ENCODE results near the gene PACSIN2. TPM values are rescaled to one million over a fixed set of nuclear protein-coding genes. Genes with fewer than 3 reads are reported as not detected.
"Not testable (repeated sequence)": the region's sequence is repeated elsewhere in the genome, so short reads cannot be mapped to it uniquely, and the experiment has no call there.

Gene PACSIN2
- total RNA-seq, 1 experiment from 2014 or later: 103 TPM

GRCh38 chr22:42926768-42927167 is 88.2 kb downstream of the PACSIN2 start:
- CTCF ChIA-PET: interaction anchor here (0.7 kb wide), 1 partner anchor 58 kb away, joined by 4 read pairs; no protein-coding TSS in a partner anchor
- no peaks in the 10 kb centered on the region for H3K9me2 ChIP-seq (ENCODE audit: insufficient read depth)
- BruUV-seq (replicated peaks): no TSS peak
- H3K79me2 ChIP-seq (ENCODE audit: low read depth): peaks cover 92% of the 10 kb centered on the region
- TF ChIP-seq CTCF (conservative IDR thresholded peaks at IDR 0.05) (no peak), EZH2 (IDR thresholded peaks at IDR 0.05; ENCODE audit: low read depth) (no peak)
- H2AFZ ChIP-seq: no peak overlapping the region
- no peaks in the 10 kb centered on the region for H3K36me3 ChIP-seq (ENCODE audit: low read depth)
- peak overlapping the region; percentile 42; the same call in 1 of the 2 replicates for H3K27ac ChIP-seq
- peaks cover 43% of the 10 kb centered on the region for H3K4me1 ChIP-seq (replicated peaks; ENCODE audit: insufficient read depth)
- no peak overlapping the region for H3K4me3 ChIP-seq
- no peak overlapping the region; the same call in 1 of the 2 replicates for H3K4me2 ChIP-seq
- peaks cover 40% of the 10 kb centered on the region for H3F3A ChIP-seq (ENCODE audit: insufficient read depth, low read depth)
- H3K27me3 ChIP-seq (ENCODE audit: insufficient read depth, low read depth): no peaks in the 10 kb centered on the region
- peaks cover 14% of the 10 kb centered on the region for H4K20me1 ChIP-seq (ENCODE audit: insufficient read depth)
- H3K9me3 ChIP-seq (ENCODE audit: insufficient read depth, low read depth): no peaks in the 10 kb centered on the region
- POLR2A ChIA-PET (ENCODE audit: unreplicated experiment): interaction anchor here (0.6 kb wide), 2 partner anchors 75 to 300 kb away, joined by 3 to 4 read pairs; no protein-coding TSS in a partner anchor
- intact Hi-C loops (cut with micrococcal nuclease; ENCODE audit: unreplicated experiment): no loop called here
- DNase-seq: no peak

GRCh38 chr22:42926104-42926503 is 88.8 kb downstream of the PACSIN2 start:
- peaks cover 92% of the 10 kb centered on the region for H3K79me2 ChIP-seq (ENCODE audit: low read depth)
- H3K9me3 ChIP-seq (ENCODE audit: insufficient read depth, low read depth): no peaks in the 10 kb centered on the region
- peak overlapping the region; percentile 31 for H3K4me2 ChIP-seq
- peaks cover 49% of the 10 kb centered on the region for H3K4me1 ChIP-seq (replicated peaks; ENCODE audit: insufficient read depth)
- H3K27ac ChIP-seq: peak overlapping the region; percentile 42; the same call in 1 of the 2 replicates
- ChIA-PET CTCF (interaction anchor here (0.7 kb wide), 1 partner anchor 58 kb away, joined by 4 read pairs; no protein-coding TSS in a partner anchor), POLR2A (ENCODE audit: unreplicated experiment) (interaction anchor here (0.6 kb wide), 2 partner anchors 243 to 301 kb away, joined by 3 to 4 read pairs; no protein-coding TSS in a partner anchor)
- no peaks in the 10 kb centered on the region for H3K36me3 ChIP-seq (ENCODE audit: low read depth)
- H3K4me3 ChIP-seq: no peak overlapping the region
- intact Hi-C loops (cut with micrococcal nuclease; ENCODE audit: unreplicated experiment): no loop called here
- no peak overlapping the region for H2AFZ ChIP-seq
- BruUV-seq (replicated peaks): no TSS peak
- H4K20me1 ChIP-seq (ENCODE audit: insufficient read depth): peaks cover 14% of the 10 kb centered on the region
- H3K27me3 ChIP-seq (ENCODE audit: insufficient read depth, low read depth): no peaks in the 10 kb centered on the region
- no peaks in the 10 kb centered on the region for H3K9me2 ChIP-seq (ENCODE audit: insufficient read depth)
- peak in 1 of 2 experiments; percentile 76 for DNase-seq
- peaks cover 46% of the 10 kb centered on the region for H3F3A ChIP-seq (ENCODE audit: insufficient read depth, low read depth)
- TF ChIP-seq EZH2 (IDR thresholded peaks at IDR 0.05; ENCODE audit: low read depth) (no peak), CTCF (conservative IDR thresholded peaks at IDR 0.05) (no peak)

GRCh38 chr22:42925598-42925997 is 89.4 kb downstream of the PACSIN2 start:
- Histone ChIP-seq H3K27ac (peak overlapping the region; percentile 42; the same call in 1 of the 2 replicates), H3F3A (ENCODE audit: insufficient read depth, low read depth) (peaks cover 46% of the 10 kb centered on the region), H3K36me3 (ENCODE audit: low read depth) (no peaks in the 10 kb centered on the region), H2AFZ (no peak overlapping the region), H3K4me2 (peak overlapping the region; percentile 31), H3K4me1 (replicated peaks; ENCODE audit: insufficient read depth) (peaks cover 48% of the 10 kb centered on the region), H3K4me3 (no peak overlapping the region), H3K27me3 (ENCODE audit: insufficient read depth, low read depth) (no peaks in the 10 kb centered on the region), H3K9me2 (ENCODE audit: insufficient read depth) (no peaks in the 10 kb centered on the region), H3K79me2 (ENCODE audit: low read depth) (peaks cover 92% of the 10 kb centered on the region), H3K9me3 (ENCODE audit: insufficient read depth, low read depth) (no peaks in the 10 kb centered on the region), H4K20me1 (ENCODE audit: insufficient read depth) (peaks cover 14% of the 10 kb centered on the region)
- no peak for DNase-seq
- ChIA-PET POLR2A (ENCODE audit: unreplicated experiment) (interaction anchor here (0.6 kb wide), 1 partner anchor 243 kb away, joined by 4 read pairs; no protein-coding TSS in a partner anchor), CTCF (interaction anchor here (0.6 kb wide), 1 partner anchor 39 kb away, joined by 4 read pairs; no protein-coding TSS in a partner anchor)
- intact Hi-C loops (cut with micrococcal nuclease; ENCODE audit: unreplicated experiment): no loop called here
- TF ChIP-seq CTCF (conservative IDR thresholded peaks at IDR 0.05): no peak
- no peak for TF ChIP-seq EZH2 (IDR thresholded peaks at IDR 0.05; ENCODE audit: low read depth)
- BruUV-seq (replicated peaks): no TSS peak

- Histone ChIP-seq H3K79me2 (ENCODE audit: low read depth) (peaks cover 92% of the 10 kb centered on the region), H3K4me1 (replicated peaks; ENCODE audit: insufficient read depth) (peaks cover 49% of the 10 kb centered on the region), H4K20me1 (ENCODE audit: insufficient read depth) (peaks cover 14% of the 10 kb centered on the region), H3F3A (ENCODE audit: insufficient read depth, low read depth) (peaks cover 51% of the 10 kb centered on the region)
- DNase-seq; H2AFZ ChIP-seq; POLR2A ChIA-PET (ENCODE audit: unreplicated experiment); H3K9me2 ChIP-seq (ENCODE audit: insufficient read depth); H3K4me3 ChIP-seq; BruUV-seq (replicated peaks); H3K27me3 ChIP-seq (ENCODE audit: insufficient read depth, low read depth); H3K27ac ChIP-seq; H3K9me3 ChIP-seq (ENCODE audit: insufficient read depth, low read depth); intact Hi-C loops (cut with micrococcal nuclease; ENCODE audit: unreplicated experiment); H3K36me3 ChIP-seq (ENCODE audit: low read depth); H3K4me2 ChIP-seq: not testable (repeated sequence)
- CTCF ChIA-PET: interaction anchor here (0.6 kb wide), 1 partner anchor 40 kb away, joined by 4 read pairs; no protein-coding TSS in a partner anchor
These were observed 89.9 kb downstream of the PACSIN2 start for GRCh38 chr22:42925031-42925430.
